Measurements from ENCODE around the gene COQ10A. TPM values are rescaled to one million over a fixed set of nuclear protein-coding genes. Genes with fewer than 3 reads are reported as not detected.

COQ10A gene
- total and polyA plus RNA-seq, 2 of the 8 experiments (the other 6 are each of a cell fraction or from before 2014, with no cell fraction given), result 21.8 to 42.9 TPM

- TF ChIP-seq TAF1 (IDR thresholded peaks at IDR 0.05; ENCODE audit: low read depth, low read length) (peak; percentile 44; the same call in 1 of the 2 replicates), EZH2 (IDR thresholded peaks at IDR 0.05; ENCODE audit: low read depth, low read length, severe bottlenecking) (no peak), MAX (IDR thresholded peaks at IDR 0.05) (peak; percentile 88), GTF2F1 (IDR thresholded peaks at IDR 0.05; ENCODE audit: borderline replicate concordance, low read depth, low read length) (peak; percentile 48; the same call in 1 of the 2 replicates), POU5F1 (IDR thresholded peaks at IDR 0.05; ENCODE audit: low read depth, low read length) (no peak), KDM4A (IDR thresholded peaks at IDR 0.05; ENCODE audit: low read depth, low read length, severe bottlenecking) (peak; percentile 51), BACH1 (IDR thresholded peaks at IDR 0.05; ENCODE audit: low read length) (no peak)
Measured at GRCh38 chr12:56224102-56224701, 42.5 kb upstream of the COQ10A start, which contains the start of gene NABP2 (continued).
